Measurements from ENCODE around the gene SHKBP1. TPM values are rescaled to one million over a fixed set of nuclear protein-coding genes. Genes with fewer than 3 reads are reported as not detected.

SHKBP1 gene
- total and polyA plus RNA-seq, 2 experiments from 2014 or later, result 36.3 to 62.2 TPM

DNA sequence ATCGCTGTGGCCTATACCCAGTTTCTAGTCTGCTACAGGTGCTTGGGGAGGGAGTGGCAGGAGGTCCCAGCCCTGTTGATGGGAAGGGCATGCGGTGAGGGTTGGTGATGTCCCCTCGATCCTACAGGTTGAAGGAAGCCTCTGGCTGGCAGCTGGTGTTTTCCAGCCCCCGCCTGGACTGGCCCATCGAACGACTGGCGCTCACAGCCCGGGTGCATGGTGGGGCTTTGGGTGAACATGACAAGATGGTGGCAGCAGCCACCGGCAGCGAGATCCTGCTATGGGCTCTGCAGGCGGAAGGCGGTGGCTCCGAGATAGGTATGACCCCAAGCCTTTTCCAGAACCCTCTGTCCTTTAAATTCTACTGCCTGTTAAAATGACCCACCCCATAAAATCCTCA, 3.9 kb downstream of the SHKBP1 start:
- no peaks in the 10 kb centered on the region for H3K27me3 ChIP-seq (replicated peaks; ENCODE audit: insufficient read depth)
- no peak overlapping the region for H3K4me3 ChIP-seq
- peaks cover 6% of the 10 kb centered on the region for H3K4me1 ChIP-seq (ENCODE audit: insufficient read depth)
- TF ChIP-seq EZH2 (IDR thresholded peaks at IDR 0.05; ENCODE audit: insufficient read depth, poor library complexity, severe bottlenecking) (no peak), EZH2phosphoT487 (IDR thresholded peaks at IDR 0.05; ENCODE audit: insufficient read depth, low read depth) (no peak)
- peaks cover 4% of the 10 kb centered on the region; the same call in 1 of the 2 replicates for H3K36me3 ChIP-seq (ENCODE audit: low read depth)
- H3K79me2 ChIP-seq (ENCODE audit: insufficient read depth), result no peaks in the 10 kb centered on the region
- H4K20me1 ChIP-seq (ENCODE audit: insufficient read depth), result no peaks in the 10 kb centered on the region
- H3F3A ChIP-seq (ENCODE audit: insufficient read depth), result peaks cover 13% of the 10 kb centered on the region; the same call in 1 of the 2 replicates
- no peak overlapping the region for H3K4me2 ChIP-seq (ENCODE audit: unreplicated experiment)
- H3K9ac ChIP-seq, result no peak overlapping the region
- no peak overlapping the region for H3K27ac ChIP-seq
- no peaks in the 10 kb centered on the region for H3K9me3 ChIP-seq (ENCODE audit: low read depth)
- in situ Hi-C loops (cut with MboI), result no loop called here
- 97 to 98% methylated on average over 13 of the region's 13 CpGs for WGBS, 2 experiments (ENCODE audit: low coverage in 1 of 2, low lambda C conversion rate in 2 of 2, missing lambda C conversion rate in 2 of 2)
- H2AFZ ChIP-seq, result no peak overlapping the region
- no peaks in the 10 kb centered on the region for H3K9me2 ChIP-seq (ENCODE audit: insufficient read depth)
- no peak for DNase-seq

- Histone ChIP-seq H3K27ac (no peak overlapping the region), H3K27me3 (replicated peaks; ENCODE audit: insufficient read depth) (no peaks in the 10 kb centered on the region), H3K9me3 (ENCODE audit: low read depth) (no peaks in the 10 kb centered on the region), H3F3A (ENCODE audit: insufficient read depth) (peaks cover 13% of the 10 kb centered on the region; the same call in 1 of the 2 replicates), H3K9me2 (ENCODE audit: insufficient read depth) (no peaks in the 10 kb centered on the region), H3K9ac (no peak overlapping the region), H4K20me1 (ENCODE audit: insufficient read depth) (no peaks in the 10 kb centered on the region), H3K79me2 (ENCODE audit: insufficient read depth) (no peaks in the 10 kb centered on the region), H3K36me3 (ENCODE audit: low read depth) (peaks cover 4% of the 10 kb centered on the region; the same call in 1 of the 2 replicates), H3K4me1 (ENCODE audit: insufficient read depth) (peaks cover 6% of the 10 kb centered on the region), H3K4me3 (no peak overlapping the region), H2AFZ (no peak overlapping the region), H3K4me2 (ENCODE audit: unreplicated experiment) (no peak overlapping the region)
- DNase-seq, result no peak
- WGBS, 2 experiments (ENCODE audit: low coverage in 1 of 2, low lambda C conversion rate in 2 of 2, missing lambda C conversion rate in 2 of 2), result 92 to 95% methylated on average over 5 of the region's 5 CpGs
- no peak for TF ChIP-seq EZH2phosphoT487 (IDR thresholded peaks at IDR 0.05; ENCODE audit: insufficient read depth, low read depth)
- TF ChIP-seq EZH2 (IDR thresholded peaks at IDR 0.05; ENCODE audit: insufficient read depth, poor library complexity, severe bottlenecking), result no peak
- in situ Hi-C loops (cut with MboI), result no loop called here
Observed at GRCh38 chr19:40581531-40581930, 4.9 kb downstream of the SHKBP1 start.

- peaks cover 4% of the 10 kb centered on the region; the same call in 1 of the 2 replicates for H3K36me3 ChIP-seq (ENCODE audit: low read depth)
Observed at GRCh38 chr19:40582467-40582866, 5.8 kb downstream of the SHKBP1 start.

GRCh38 chr19:40583283-40583682, 6.6 kb downstream of the SHKBP1 start:
- in situ Hi-C loops (cut with MboI), result no loop called here
- H4K20me1 ChIP-seq (ENCODE audit: insufficient read depth), result no peaks in the 10 kb centered on the region
- WGBS, 2 experiments (ENCODE audit: low coverage in 1 of 2, low lambda C conversion rate in 2 of 2, missing lambda C conversion rate in 2 of 2), result 93 to 94% methylated on average over 10 to 14 of the region's 14 CpGs
- H3F3A ChIP-seq (ENCODE audit: insufficient read depth), result peaks cover 13% of the 10 kb centered on the region; the same call in 1 of the 2 replicates
- H3K9me3 ChIP-seq (ENCODE audit: low read depth), result no peaks in the 10 kb centered on the region
- H3K9me2 ChIP-seq (ENCODE audit: insufficient read depth), result no peaks in the 10 kb centered on the region
- H3K79me2 ChIP-seq (ENCODE audit: insufficient read depth), result no peaks in the 10 kb centered on the region
- H3K4me3 ChIP-seq, result no peak overlapping the region
- no peak overlapping the region for H3K27ac ChIP-seq
- no peaks in the 10 kb centered on the region for H3K27me3 ChIP-seq (replicated peaks; ENCODE audit: insufficient read depth)
- no peak overlapping the region for H3K9ac ChIP-seq
- no peak overlapping the region for H3K4me2 ChIP-seq (ENCODE audit: unreplicated experiment)
- no peaks in the 10 kb centered on the region for H3K4me1 ChIP-seq (ENCODE audit: insufficient read depth)
- H2AFZ ChIP-seq, result no peak overlapping the region
- TF ChIP-seq EZH2phosphoT487 (IDR thresholded peaks at IDR 0.05; ENCODE audit: insufficient read depth, low read depth), result no peak
- no peak for TF ChIP-seq EZH2 (IDR thresholded peaks at IDR 0.05; ENCODE audit: insufficient read depth, poor library complexity, severe bottlenecking)
- no peak for DNase-seq
- H3K36me3 ChIP-seq (ENCODE audit: low read depth), result peaks cover 4% of the 10 kb centered on the region; the same call in 1 of the 2 replicates

More at GRCh38 chr19:40582467-40582866, 5.8 kb downstream of the SHKBP1 start:
- no peaks in the 10 kb centered on the region for H3K9me2 ChIP-seq (ENCODE audit: insufficient read depth)
- DNase-seq, result no peak
- no peaks in the 10 kb centered on the region for H3K79me2 ChIP-seq (ENCODE audit: insufficient read depth)
- peaks cover 13% of the 10 kb centered on the region; the same call in 1 of the 2 replicates for H3F3A ChIP-seq (ENCODE audit: insufficient read depth)
- H3K9me3 ChIP-seq (ENCODE audit: low read depth), result no peaks in the 10 kb centered on the region
- 70 to 78% methylated on average over 2 of the region's 2 CpGs for WGBS, 2 experiments (ENCODE audit: low coverage in 1 of 2, low lambda C conversion rate in 2 of 2, missing lambda C conversion rate in 2 of 2)
- H3K27ac ChIP-seq, result no peak overlapping the region
- H3K9ac ChIP-seq, result no peak overlapping the region
- no peak overlapping the region for H3K4me3 ChIP-seq
- no peaks in the 10 kb centered on the region for H4K20me1 ChIP-seq (ENCODE audit: insufficient read depth)
- TF ChIP-seq EZH2 (IDR thresholded peaks at IDR 0.05; ENCODE audit: insufficient read depth, poor library complexity, severe bottlenecking) (no peak), EZH2phosphoT487 (IDR thresholded peaks at IDR 0.05; ENCODE audit: insufficient read depth, low read depth) (no peak)
- H3K4me2 ChIP-seq (ENCODE audit: unreplicated experiment), result no peak overlapping the region
- in situ Hi-C loops (cut with MboI), result no loop called here
- no peaks in the 10 kb centered on the region for H3K27me3 ChIP-seq (replicated peaks; ENCODE audit: insufficient read depth)
- H2AFZ ChIP-seq, result no peak overlapping the region
- H3K4me1 ChIP-seq (ENCODE audit: insufficient read depth), result peaks cover 4% of the 10 kb centered on the region

Measured in GM23248 (cell line).